Erythroblast (primary cell): Measurements from ENCODE around the gene OR8B8.

Source experiments
- GATA1 ChIP-seq: IDR thresholded peaks from 2 replicates; pipeline ENCODE4 v1.6.1; 2011; ENCODE audit warnings: low read depth, mild to moderate bottlenecking, control low read depth, low read length, moderate library complexity
- POLR2A ChIP-seq: IDR thresholded peaks from 2 replicates; pipeline ENCODE4 v1.6.1; 2011; ENCODE audit warnings: mild to moderate bottlenecking, low read length

DNA sequence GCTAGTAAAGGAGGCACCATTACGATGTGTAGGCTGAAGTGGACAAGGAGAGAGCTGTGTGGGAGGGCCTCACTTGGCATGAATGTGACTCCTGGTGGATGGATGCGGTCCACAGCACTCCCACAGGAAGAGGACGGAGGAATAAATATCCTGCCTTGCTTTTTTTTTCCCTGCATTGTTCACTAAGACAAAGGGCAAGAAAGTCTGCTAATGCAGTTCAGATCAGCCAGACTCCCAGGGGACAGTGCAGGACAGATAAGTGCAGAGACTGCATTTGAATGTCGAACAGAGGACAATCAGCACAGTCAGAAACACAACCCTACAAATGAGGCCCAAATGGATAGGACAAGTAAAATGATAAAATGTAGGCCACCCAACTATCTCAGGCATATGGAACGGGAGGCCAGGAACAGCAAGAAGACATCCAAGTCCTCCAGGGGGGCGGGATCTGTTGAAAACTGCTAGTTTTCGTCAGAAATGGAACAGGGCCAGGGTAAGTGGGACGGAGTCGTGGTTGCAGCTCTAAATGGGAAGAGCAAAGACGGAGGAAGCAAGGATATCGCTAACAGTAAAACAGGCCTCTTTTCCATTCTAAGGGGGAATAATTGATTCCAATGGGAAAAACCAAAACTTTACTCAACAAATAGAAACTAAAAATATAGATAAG is 25.2 kb upstream of the OR8B8 start:
- TF ChIP-seq POLR2A (no peak), GATA1 (no peak)
